B cell (primary cell): ENCODE measurements around the gene RBP3.

Experiments
- EZH2 ChIP-seq: IDR thresholded peaks from 2 replicates; pipeline ENCODE4 v1.6.1; 2012; ENCODE audit warnings: borderline replicate concordance, low read depth, mild to moderate bottlenecking, moderate library complexity, low read length; ENCODE audit not compliant: insufficient read depth, poor library complexity, severe bottlenecking
- TF ChIP-seq, protein P1 (sequence below): fragments of 200-600 bp; IDR thresholded peaks from one replicate; pipeline ENCODE4 v1.8.0; 2022; ENCODE audit warnings: antibody characterized with exemption, mild to moderate bottlenecking

DNA sequence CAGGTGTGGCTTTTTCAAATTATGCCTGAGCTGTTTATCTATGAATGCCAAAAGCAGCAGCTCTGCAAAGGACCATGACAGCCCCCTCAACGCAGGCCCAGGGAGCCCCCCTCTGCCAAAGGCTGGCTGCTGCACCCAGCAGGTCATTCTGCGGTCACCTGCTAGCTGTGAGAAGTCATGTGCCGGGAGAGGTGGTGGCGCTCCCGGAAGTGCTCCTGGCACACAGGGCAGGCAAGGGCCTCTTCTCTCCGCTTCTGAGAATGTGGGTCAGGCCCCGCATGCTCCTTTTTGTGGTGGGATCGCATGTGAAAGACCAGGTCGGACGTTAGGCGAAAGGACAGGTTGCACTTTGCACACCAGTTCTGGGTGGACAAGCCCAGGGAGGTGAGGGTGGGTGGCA, 19.5 kb downstream of the RBP3 start:
- TF ChIP-seq, protein P1, sequence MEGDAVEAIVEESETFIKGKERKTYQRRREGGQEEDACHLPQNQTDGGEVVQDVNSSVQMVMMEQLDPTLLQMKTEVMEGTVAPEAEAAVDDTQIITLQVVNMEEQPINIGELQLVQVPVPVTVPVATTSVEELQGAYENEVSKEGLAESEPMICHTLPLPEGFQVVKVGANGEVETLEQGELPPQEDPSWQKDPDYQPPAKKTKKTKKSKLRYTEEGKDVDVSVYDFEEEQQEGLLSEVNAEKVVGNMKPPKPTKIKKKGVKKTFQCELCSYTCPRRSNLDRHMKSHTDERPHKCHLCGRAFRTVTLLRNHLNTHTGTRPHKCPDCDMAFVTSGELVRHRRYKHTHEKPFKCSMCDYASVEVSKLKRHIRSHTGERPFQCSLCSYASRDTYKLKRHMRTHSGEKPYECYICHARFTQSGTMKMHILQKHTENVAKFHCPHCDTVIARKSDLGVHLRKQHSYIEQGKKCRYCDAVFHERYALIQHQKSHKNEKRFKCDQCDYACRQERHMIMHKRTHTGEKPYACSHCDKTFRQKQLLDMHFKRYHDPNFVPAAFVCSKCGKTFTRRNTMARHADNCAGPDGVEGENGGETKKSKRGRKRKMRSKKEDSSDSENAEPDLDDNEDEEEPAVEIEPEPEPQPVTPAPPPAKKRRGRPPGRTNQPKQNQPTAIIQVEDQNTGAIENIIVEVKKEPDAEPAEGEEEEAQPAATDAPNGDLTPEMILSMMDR: no peak
- TF ChIP-seq EZH2: no peak
